Osteoblast (primary cell): ENCODE measurements around the gene ALX4. TPM values are rescaled to one million over a fixed set of nuclear protein-coding genes. Genes with fewer than 3 reads are reported as not detected.

Source experiments
- DNase-seq: peaks from one replicate; pipeline ENCODE4 v3.0.0; 2011; ENCODE audit warnings: low spot score, mixed read lengths; ENCODE audit not compliant: insufficient read length; ENCODE audit errors: missing footprints
- H2AFZ ChIP-seq: 2 replicates; pipeline ENCODE4 v1.6.0; 2011; ENCODE audit warnings: mild to moderate bottlenecking, low read length
- H3K27ac ChIP-seq: 2 replicates; pipeline ENCODE4 v1.5.1; 2011; ENCODE audit warnings: mild to moderate bottlenecking, low read depth, low read length, moderate library complexity
- H3K27me3 ChIP-seq: 2 replicates; pipeline ENCODE4 v1.6.0; 2012; ENCODE audit warnings: mild to moderate bottlenecking, control low read depth, inconsistent platforms, low read length, moderate library complexity; ENCODE audit not compliant: insufficient read depth
- H3K36me3 ChIP-seq: 2 replicates; pipeline ENCODE4 v1.5.1; 2011; ENCODE audit warnings: mild to moderate bottlenecking, low read length, control low read depth, moderate library complexity; ENCODE audit not compliant: insufficient read depth
- H3K4me1 ChIP-seq: 2 replicates; pipeline ENCODE4 v1.5.1; 2011; ENCODE audit warnings: mild to moderate bottlenecking, low read length, control low read depth, moderate library complexity; ENCODE audit not compliant: insufficient read depth
- H3K4me2 ChIP-seq: 2 replicates; pipeline ENCODE4 v1.6.0; 2011; ENCODE audit warnings: mild to moderate bottlenecking, low read length; ENCODE audit not compliant: insufficient read depth
- H3K4me3 ChIP-seq: fragments of 200-600 bp; sonication (generic); 3 replicates; pipeline ENCODE4 v1.5.1; 2012; ENCODE audit warnings: mild to moderate bottlenecking, low read length, inconsistent platforms; ENCODE audit not compliant: insufficient read depth
- H3K79me2 ChIP-seq: 2 replicates; pipeline ENCODE4 v1.6.0; 2012; ENCODE audit warnings: mild to moderate bottlenecking, low read length, control low read depth, inconsistent platforms; ENCODE audit not compliant: insufficient read depth
- H3K9me3 ChIP-seq: 2 replicates; pipeline ENCODE4 v1.5.1; 2011; ENCODE audit warnings: low read depth, low read length, control low read depth
- H4K20me1 ChIP-seq: 2 replicates; pipeline ENCODE4 v1.6.0; 2012; ENCODE audit warnings: mild to moderate bottlenecking, low read length, control low read depth; ENCODE audit not compliant: insufficient read depth
- total RNA-seq: library from RNA; depleted of rRNA; stranded (reverse); fragments of >200 nt; gene quantifications from 2 replicates; pipeline ENCODE4 v1.2.3, GENCODE V29; 2012
- TF ChIP-seq, protein P1 (sequence below): IDR thresholded peaks from 2 replicates; pipeline ENCODE4 v1.5.1; 2011; ENCODE audit warnings: mild to moderate bottlenecking, low read depth, low read length, moderate library complexity; ENCODE audit errors: extremely low read depth

Gene ALX4
- total RNA-seq, 1 donor: under 0.01 TPM

DNA sequence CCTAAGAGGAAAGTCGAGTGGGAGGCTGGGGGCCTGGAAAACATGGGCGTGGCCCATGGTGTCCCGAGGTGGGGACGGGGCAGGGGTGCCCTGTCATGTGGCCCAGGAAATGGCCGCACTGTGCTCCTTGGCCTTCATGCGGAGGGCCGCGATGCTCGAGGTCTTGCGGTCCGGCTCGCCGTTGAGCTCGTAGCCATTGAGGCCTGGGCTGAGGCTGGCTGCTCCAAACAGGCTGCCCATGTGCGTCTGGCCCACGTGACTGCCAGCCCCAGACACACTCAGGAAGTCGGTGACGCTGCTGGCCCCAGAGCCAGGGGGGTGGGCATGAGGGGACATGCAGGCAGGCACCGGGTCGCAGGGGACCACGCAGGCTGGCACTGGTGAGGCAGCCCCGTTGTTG lies 45.2 kb downstream of the ALX4 start:
- no peak for DNase-seq
- Histone ChIP-seq H3K9me3 (no peaks in the 10 kb centered on the region), H3K4me3 (no peak overlapping the region), H3K79me2 (no peaks in the 10 kb centered on the region), H4K20me1 (no peaks in the 10 kb centered on the region), H3K27ac (no peak overlapping the region), H3K27me3 (no peaks in the 10 kb centered on the region), H3K4me1 (peaks cover 9% of the 10 kb centered on the region), H3K4me2 (no peak overlapping the region), H3K36me3 (no peaks in the 10 kb centered on the region), H2AFZ (no peak overlapping the region)
- TF ChIP-seq, protein P1, sequence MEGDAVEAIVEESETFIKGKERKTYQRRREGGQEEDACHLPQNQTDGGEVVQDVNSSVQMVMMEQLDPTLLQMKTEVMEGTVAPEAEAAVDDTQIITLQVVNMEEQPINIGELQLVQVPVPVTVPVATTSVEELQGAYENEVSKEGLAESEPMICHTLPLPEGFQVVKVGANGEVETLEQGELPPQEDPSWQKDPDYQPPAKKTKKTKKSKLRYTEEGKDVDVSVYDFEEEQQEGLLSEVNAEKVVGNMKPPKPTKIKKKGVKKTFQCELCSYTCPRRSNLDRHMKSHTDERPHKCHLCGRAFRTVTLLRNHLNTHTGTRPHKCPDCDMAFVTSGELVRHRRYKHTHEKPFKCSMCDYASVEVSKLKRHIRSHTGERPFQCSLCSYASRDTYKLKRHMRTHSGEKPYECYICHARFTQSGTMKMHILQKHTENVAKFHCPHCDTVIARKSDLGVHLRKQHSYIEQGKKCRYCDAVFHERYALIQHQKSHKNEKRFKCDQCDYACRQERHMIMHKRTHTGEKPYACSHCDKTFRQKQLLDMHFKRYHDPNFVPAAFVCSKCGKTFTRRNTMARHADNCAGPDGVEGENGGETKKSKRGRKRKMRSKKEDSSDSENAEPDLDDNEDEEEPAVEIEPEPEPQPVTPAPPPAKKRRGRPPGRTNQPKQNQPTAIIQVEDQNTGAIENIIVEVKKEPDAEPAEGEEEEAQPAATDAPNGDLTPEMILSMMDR: no peak

DNA sequence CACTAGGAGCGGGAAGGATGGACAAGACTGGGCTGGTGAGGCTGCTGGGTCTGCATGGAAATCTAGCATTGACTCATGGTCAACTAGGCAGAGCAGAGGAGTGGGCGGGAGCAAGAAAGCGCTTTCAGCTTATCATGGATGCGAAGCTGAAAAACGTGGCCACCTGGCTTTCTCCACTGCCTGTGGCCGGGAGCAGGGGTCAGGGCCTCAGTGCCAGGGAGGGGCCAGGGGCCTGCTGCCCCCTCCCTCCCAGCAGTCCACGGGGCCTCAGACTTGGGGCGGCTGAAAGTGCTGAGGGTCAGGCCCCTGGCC lies 45.5 kb downstream of the ALX4 start:
- H4K20me1 ChIP-seq: no peaks in the 10 kb centered on the region
- no peak overlapping the region for H2AFZ ChIP-seq
- no peaks in the 10 kb centered on the region for H3K79me2 ChIP-seq
- H3K27ac ChIP-seq: no peak overlapping the region
- no peak for DNase-seq
- no peak overlapping the region for H3K4me2 ChIP-seq
- H3K27me3 ChIP-seq: no peaks in the 10 kb centered on the region
- no peaks in the 10 kb centered on the region for H3K36me3 ChIP-seq
- H3K4me3 ChIP-seq: no peak overlapping the region
- peaks cover 5% of the 10 kb centered on the region for H3K4me1 ChIP-seq
- TF ChIP-seq, protein P1: no peak
- no peaks in the 10 kb centered on the region for H3K9me3 ChIP-seq

GRCh38 chr11:44263738-44264437 lies 46.1 kb downstream of the ALX4 start:
- no peak overlapping the region for H3K27ac ChIP-seq
- H2AFZ ChIP-seq: no peak overlapping the region
- H4K20me1 ChIP-seq: no peaks in the 10 kb centered on the region
- no peaks in the 10 kb centered on the region for H3K79me2 ChIP-seq
- H3K4me2 ChIP-seq: no peak overlapping the region
- no peak overlapping the region for H3K4me3 ChIP-seq
- H3K27me3 ChIP-seq: no peaks in the 10 kb centered on the region
- H3K9me3 ChIP-seq: no peaks in the 10 kb centered on the region
- no peak for DNase-seq
- TF ChIP-seq, protein P1: no peak
- no peaks in the 10 kb centered on the region for H3K36me3 ChIP-seq
- no peaks in the 10 kb centered on the region for H3K4me1 ChIP-seq

DNA sequence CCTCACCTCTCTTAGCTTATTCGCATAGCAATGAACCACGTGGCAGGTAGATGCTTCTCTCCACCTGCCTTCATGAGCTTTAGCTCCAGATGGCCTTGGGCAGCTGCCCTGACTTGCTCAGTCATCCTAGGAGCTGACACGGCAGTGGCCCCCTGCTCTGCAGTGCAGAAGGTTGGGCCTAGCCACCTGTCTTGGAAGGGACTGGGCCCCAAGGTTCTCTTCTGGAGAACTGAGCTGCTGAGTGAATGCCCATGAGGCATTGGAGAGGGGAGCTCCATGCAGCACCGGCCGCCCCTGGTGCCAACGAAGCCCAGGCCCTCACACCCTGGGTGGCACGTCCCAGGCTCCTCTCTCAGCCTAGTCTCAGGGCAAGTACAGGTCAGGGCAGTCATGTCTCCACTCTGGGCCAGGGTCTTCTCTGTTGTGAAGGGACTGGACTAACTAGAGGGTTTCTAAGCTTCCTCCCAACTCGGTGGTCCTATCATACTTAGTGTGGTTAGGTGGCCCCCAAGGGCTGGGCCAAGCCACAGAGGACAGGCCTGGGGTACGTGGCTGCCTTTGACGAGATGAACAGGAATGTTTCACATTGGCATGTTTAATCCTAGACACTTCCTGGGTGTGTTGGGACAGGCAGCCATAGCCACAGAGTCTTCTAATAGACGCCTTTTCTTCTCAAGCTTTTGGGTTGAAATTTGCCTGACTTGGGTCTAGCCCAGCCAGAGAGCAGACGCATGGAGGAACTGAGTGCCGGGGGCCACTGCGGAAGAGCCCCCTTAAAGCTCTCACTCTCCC lies 47.9 kb downstream of the ALX4 start:
- H2AFZ ChIP-seq: no peak overlapping the region
- no peaks in the 10 kb centered on the region for H3K4me1 ChIP-seq
- TF ChIP-seq, protein P1: no peak
- no peak overlapping the region for H3K27ac ChIP-seq
- no peaks in the 10 kb centered on the region for H4K20me1 ChIP-seq
- H3K36me3 ChIP-seq: no peaks in the 10 kb centered on the region
- H3K9me3 ChIP-seq: no peaks in the 10 kb centered on the region
- DNase-seq: no peak
- H3K79me2 ChIP-seq: no peaks in the 10 kb centered on the region
- no peaks in the 10 kb centered on the region for H3K27me3 ChIP-seq
- no peak overlapping the region for H3K4me2 ChIP-seq
- no peak overlapping the region for H3K4me3 ChIP-seq
